IMR-90 (cell line): ENCODE data around the gene ACAT2. TPM values are rescaled to one million over a fixed set of nuclear protein-coding genes. Genes with fewer than 3 reads are reported as not detected.

Source experiments
- ATAC-seq: fragments of 200-7000 bp; cut with Tn5 transposase; 2 replicates; pipeline ENCODE4 v1.9.1; 2020; ENCODE audit warnings: low read depth, mild to moderate bottlenecking, moderate library complexity
- BruUV-seq: library from RNA; stranded (reverse); fragments of 400-500 nt; replicated peaks from 2 replicates; lab custom pipeline; 2021; lab: Mats Ljungman, UMichigan
- CTCF ChIA-PET: fragments of 300-600 bp; formaldehyde crosslinking; extraction: SDS; loops from one replicate; lab custom pipeline; 2021; ENCODE audit warnings: antibody characterized with exemption; lab: Yijun Ruan, JAX
- POLR2A ChIA-PET: fragments of 300-600 bp; sonication (Branson Sonifier 250); formaldehyde crosslinking; loops from one replicate; lab custom pipeline; 2022; ENCODE audit warnings: antibody characterized with exemption; ENCODE audit not compliant: unreplicated experiment; lab: Charles Lee
- DNase-seq: peaks from one replicate; pipeline ENCODE4 v3.0.0; 2013
- H2AFZ ChIP-seq: replicated peaks from 2 replicates; pipeline ENCODE3; 2013; ENCODE audit warnings: low read length, mild to moderate bottlenecking; ENCODE audit not compliant: poor library complexity
- H2AK5ac ChIP-seq: 2 replicates; pipeline ENCODE4 v1.6.1; 2013; ENCODE audit warnings: low read depth, low read length, inconsistent platforms
- H2AK9ac ChIP-seq: replicated peaks from 2 replicates; pipeline ENCODE3; 2013; ENCODE audit warnings: mild to moderate bottlenecking, low read depth, low read length, moderate library complexity; ENCODE audit not compliant: poor library complexity
- H2BK120ac ChIP-seq: 2 replicates; pipeline ENCODE4 v1.6.1; 2013; ENCODE audit warnings: low read depth, low read length, inconsistent platforms
- H2BK15ac ChIP-seq: 3 replicates; pipeline ENCODE4 v1.6.1; 2013; ENCODE audit warnings: low read depth, low read length, inconsistent platforms
- H2BK20ac ChIP-seq: 2 replicates; pipeline ENCODE4 v1.6.1; 2013; ENCODE audit warnings: low read depth, mild to moderate bottlenecking, inconsistent platforms, low read length, moderate library complexity
- H2BK5ac ChIP-seq: 2 replicates; pipeline ENCODE4 v1.6.1; 2013; ENCODE audit warnings: mild to moderate bottlenecking, low read depth, low read length, inconsistent platforms; ENCODE audit not compliant: poor library complexity, severe bottlenecking
- H3K14ac ChIP-seq: replicated peaks from 2 replicates; pipeline ENCODE4 v1.6.1; 2013; ENCODE audit warnings: low read depth, low read length, inconsistent platforms
- H3K18ac ChIP-seq: 2 replicates; pipeline ENCODE4 v1.6.1; 2013; ENCODE audit warnings: low read depth, low read length, control low read depth
- H3K23ac ChIP-seq: 2 replicates; pipeline ENCODE4 v1.6.1; 2013; ENCODE audit warnings: low read depth, low read length, inconsistent platforms
- H3K27ac ChIP-seq: 2 replicates; pipeline ENCODE4 v1.5.1; 2013; ENCODE audit warnings: mild to moderate bottlenecking, control low read depth, low read length; ENCODE audit not compliant: insufficient read depth
- H3K27me3 ChIP-seq: 2 replicates; pipeline ENCODE4 v1.6.1; 2013; ENCODE audit warnings: low read length; ENCODE audit not compliant: control insufficient read depth, insufficient read depth
- H3K36me3 ChIP-seq: 2 replicates; pipeline ENCODE4 v1.6.1; 2013; ENCODE audit warnings: low read length, mixed read lengths; ENCODE audit not compliant: control insufficient read depth, insufficient read depth
- H3K4ac ChIP-seq: 2 replicates; pipeline ENCODE4 v1.6.1; 2013; ENCODE audit warnings: low read depth, low read length, inconsistent platforms
- H3K4me1 ChIP-seq: 2 replicates; pipeline ENCODE4 v1.6.1; 2013; ENCODE audit warnings: low read length, mixed read lengths; ENCODE audit not compliant: control insufficient read depth, insufficient read depth
- H3K4me2 ChIP-seq: 2 replicates; pipeline ENCODE4 v1.6.1; 2013; ENCODE audit warnings: low read depth, mild to moderate bottlenecking, control low read depth, low read length, moderate library complexity
- H3K4me3 ChIP-seq: 2 replicates; pipeline ENCODE4 v1.5.1; 2013; ENCODE audit warnings: low read depth, mild to moderate bottlenecking, control low read depth, low read length, moderate library complexity; ENCODE audit not compliant: insufficient read depth
- H3K56ac ChIP-seq: 2 replicates; pipeline ENCODE4 v1.6.1; 2013; ENCODE audit warnings: low read length, inconsistent platforms; ENCODE audit not compliant: insufficient read depth; ENCODE audit errors: extremely low read depth
- H3K79me1 ChIP-seq, 2 experiments: 2 replicates each; pipeline ENCODE4 v1.6.1; 2013; ENCODE audit warnings: low read length in 2 of 2, inconsistent platforms in 1 of 2, low read depth in 1 of 2
- H3K9ac ChIP-seq: 2 replicates; pipeline ENCODE4 v1.6.1; 2013; ENCODE audit warnings: low read depth, low read length, control low read depth
- H3K9me1 ChIP-seq: 2 replicates; pipeline ENCODE4 v1.6.1; 2013; ENCODE audit warnings: low read length, inconsistent platforms; ENCODE audit not compliant: insufficient read depth
- H3K9me3 ChIP-seq: 2 replicates; pipeline ENCODE4 v1.6.1; 2013; ENCODE audit warnings: low read length; ENCODE audit not compliant: control insufficient read depth, insufficient read depth
- H4K20me1 ChIP-seq: 2 replicates; pipeline ENCODE4 v1.6.1; 2013; ENCODE audit warnings: low read length, inconsistent platforms; ENCODE audit not compliant: insufficient read depth
- H4K5ac ChIP-seq: 2 replicates; pipeline ENCODE4 v1.6.1; 2013; ENCODE audit warnings: mild to moderate bottlenecking, low read depth, low read length, control low read depth
- H4K8ac ChIP-seq, 2 experiments: 2 replicates each; pipeline ENCODE4 v1.6.1; 2013; ENCODE audit warnings: low read depth in 2 of 2, low read length in 2 of 2, control low read depth in 1 of 2, inconsistent platforms in 1 of 2
- H4K91ac ChIP-seq: 2 replicates; pipeline ENCODE4 v1.6.1; 2013; ENCODE audit warnings: low read depth, low read length, inconsistent platforms; ENCODE audit not compliant: insufficient read depth
- CEBPB ChIP-seq: IDR thresholded peaks from 2 replicates; pipeline ENCODE4 v1.6.1; 2012; ENCODE audit warnings: low read depth, low read length, improper control_type of control experiment
- CHD1 ChIP-seq: IDR thresholded peaks from 2 replicates; pipeline ENCODE4 v1.6.1; 2012; ENCODE audit warnings: low read depth, low read length, improper control_type of control experiment
- FOS ChIP-seq: fragments of 150-350 bp; IDR thresholded peaks from 2 replicates; pipeline ENCODE4 v1.6.1; 2016; ENCODE audit warnings: low read depth, low read length
- MAFK ChIP-seq: IDR thresholded peaks from 2 replicates; pipeline ENCODE4 v1.6.1; 2012; ENCODE audit warnings: low read depth, low read length, improper control_type of control experiment
- MAZ ChIP-seq: IDR thresholded peaks from 2 replicates; pipeline ENCODE4 v1.6.1; 2012; ENCODE audit warnings: low read depth, mild to moderate bottlenecking, low read length, improper control_type of control experiment, moderate library complexity, borderline replicate concordance
- NFE2L2 ChIP-seq: fragments of 150-350 bp; IDR thresholded peaks from 2 replicates; pipeline ENCODE4 v1.6.1; 2016; ENCODE audit warnings: low read depth, mild to moderate bottlenecking, low read length
- POLR2A ChIP-seq: IDR thresholded peaks from 2 replicates; pipeline ENCODE4 v1.6.1; 2012; ENCODE audit warnings: mild to moderate bottlenecking, low read depth, low read length
- RAD21 ChIP-seq: IDR thresholded peaks from 2 replicates; pipeline ENCODE4 v1.6.1; 2012; ENCODE audit warnings: low read length, improper control_type of control experiment
- RCOR1 ChIP-seq: IDR thresholded peaks from 2 replicates; pipeline ENCODE4 v1.6.1; 2012; ENCODE audit warnings: mild to moderate bottlenecking, low read length, improper control_type of control experiment; ENCODE audit not compliant: insufficient replicate concordance
- RFX5 ChIP-seq: IDR thresholded peaks from 2 replicates; pipeline ENCODE4 v1.8.0; 2012; ENCODE audit warnings: low read depth, mild to moderate bottlenecking, low read length, moderate library complexity
- SMC3 ChIP-seq: fragments of 150-350 bp; IDR thresholded peaks from 2 replicates; pipeline ENCODE4 v1.6.1; 2016; ENCODE audit warnings: low read depth, mild to moderate bottlenecking, antibody characterized with exemption, low read length, moderate library complexity
- dilution Hi-C: fragments of 300-500 bp; cut with HindIII; formaldehyde crosslinking; loops from one replicate; pipeline ENCODE4 v1.14.3; 2018; ENCODE audit warnings: low sequenced_read_pairs; ENCODE audit not compliant: unreplicated experiment
- in situ Hi-C: fragments of 300-500 bp; cut with MboI; formaldehyde crosslinking; loops from 3 replicates; pipeline ENCODE4 v1.14.3; 2019; ENCODE audit warnings: low sequenced_read_pairs, inconsistent platforms, mixed read lengths
- intact Hi-C: fragments of 100-400 bp; cut with micrococcal nuclease; formaldehyde crosslinking; loops from 2 replicates; pipeline ENCODE4 v1.10.0; 2022
- polyA plus RNA-seq, 3 experiments: library from polyadenylated mRNA; depleted of rRNA; stranded (reverse); fragments of >200 nt; gene quantifications; 2 replicates each; pipeline ENCODE4 v1.2.3, GENCODE V29; 2012; ENCODE audit warnings: low replicate concordance in 1 of 3
- total RNA-seq: library from RNA; depleted of rRNA; stranded (reverse); fragments of >200 nt; gene quantifications from 2 replicates; pipeline ENCODE4 v1.2.3, GENCODE V29; 2012
- TF ChIP-seq, protein P1 (sequence below): fragments of 150-350 bp; IDR thresholded peaks from 2 replicates; pipeline ENCODE4 v1.6.1; 2016; ENCODE audit warnings: low read depth, mild to moderate bottlenecking, low read length, moderate library complexity, borderline replicate concordance
- TF ChIP-seq, protein P2 (sequence below): fragments of 150-350 bp; IDR thresholded peaks from 2 replicates; pipeline ENCODE4 v1.6.1; 2017; ENCODE audit warnings: mild to moderate bottlenecking, antibody characterized with exemption, low read length, low read depth
- TF ChIP-seq, protein P3 (sequence below): conservative IDR thresholded peaks from 2 replicates; pipeline ENCODE4 v1.5.1; 2012; ENCODE audit warnings: mild to moderate bottlenecking, low read depth, low read length, improper control_type of control experiment

ACAT2 gene
- total and polyA plus RNA-seq, 2 of the 4 experiments (the other 2 are of a cell fraction) = 30.5 to 45.2 TPM

DNA sequence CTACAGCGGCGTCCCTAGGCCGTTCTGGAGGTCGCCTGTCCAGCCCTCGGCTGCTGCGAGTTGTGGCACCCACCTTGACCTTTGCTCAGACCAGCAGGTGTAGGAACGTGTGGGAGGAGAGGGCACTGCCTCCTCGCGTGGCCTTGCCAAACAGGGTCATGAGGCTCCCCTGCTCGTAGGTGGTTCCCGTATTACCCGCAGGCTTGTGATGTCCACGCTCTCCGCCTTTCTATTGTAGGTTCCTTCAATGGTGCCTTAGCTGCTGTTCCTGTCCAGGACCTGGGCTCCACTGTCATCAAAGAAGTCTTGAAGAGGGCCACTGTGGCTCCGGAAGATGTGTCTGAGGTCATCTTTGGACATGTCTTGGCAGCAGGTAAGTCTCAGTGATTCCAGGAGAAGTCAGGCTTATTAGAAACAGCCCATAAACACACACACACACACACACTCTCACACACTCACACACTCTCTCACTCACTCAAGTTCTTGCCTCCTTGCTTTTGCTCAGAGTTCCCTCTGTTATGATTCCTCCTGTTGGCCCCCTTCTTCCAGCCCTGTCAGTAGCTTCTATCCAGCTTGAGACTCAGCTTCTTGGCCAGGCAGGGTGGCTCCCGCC, 942 bp downstream of the ACAT2 start (continued):
- no peak for TF ChIP-seq RFX5
- no peak for TF ChIP-seq FOS
- no peak for TF ChIP-seq MAFK

DNA sequence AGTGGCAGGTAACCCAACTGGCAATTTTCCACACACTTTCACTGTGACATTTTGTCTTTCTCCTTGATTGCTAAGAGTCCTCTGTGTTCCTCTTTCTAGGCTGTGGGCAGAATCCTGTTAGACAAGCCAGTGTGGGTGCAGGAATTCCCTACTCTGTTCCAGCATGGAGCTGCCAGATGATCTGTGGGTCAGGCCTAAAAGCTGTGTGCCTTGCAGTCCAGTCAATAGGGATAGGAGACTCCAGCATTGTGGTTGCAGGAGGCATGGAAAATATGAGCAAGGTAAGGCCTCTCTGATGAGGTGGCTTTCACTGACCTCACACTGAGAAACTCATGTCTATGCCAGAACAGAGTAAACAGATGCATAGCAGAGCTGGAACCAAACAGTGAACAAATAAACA, 5.1 kb downstream of the ACAT2 start:
- H4K20me1 ChIP-seq = no peaks in the 10 kb centered on the region
- no peak overlapping the region for H3K9ac ChIP-seq
- no peak overlapping the region for H3K4me2 ChIP-seq
- dilution Hi-C loops (no loop called here), in situ Hi-C loops (loop anchor here (10.0 kb wide), 1 partner anchor 72 kb away; the partner anchor contains the start of gene SOD2), intact Hi-C loops (no loop called here)
- H3K9me1 ChIP-seq = peaks cover 7% of the 10 kb centered on the region
- no peak overlapping the region for H3K18ac ChIP-seq
- H4K5ac ChIP-seq = no peak overlapping the region
- H3K4me3 ChIP-seq = no peak overlapping the region
- no peak overlapping the region for H2BK120ac ChIP-seq
- no peak overlapping the region for H4K91ac ChIP-seq
- H2BK20ac ChIP-seq = no peak overlapping the region
- no peak overlapping the region; the same call in 1 of the 2 replicates for H3K14ac ChIP-seq
- no peak overlapping the region for H4K8ac ChIP-seq
- H3K4ac ChIP-seq = no peak overlapping the region
- CTCF ChIA-PET = no interaction called here
- H3K9me3 ChIP-seq = no peaks in the 10 kb centered on the region
- H3K27me3 ChIP-seq = no peaks in the 10 kb centered on the region
- DNase-seq (peak; percentile 72), ATAC-seq (peak; percentile 8; the same call in 1 of the 2 replicates)
- H2BK5ac ChIP-seq = no peak overlapping the region
- peaks cover 7% of the 10 kb centered on the region for H3K4me1 ChIP-seq
- no peak overlapping the region for H2AK9ac ChIP-seq
- POLR2A ChIA-PET = no interaction called here
- no peak overlapping the region for H2AFZ ChIP-seq
- no peak overlapping the region for H3K27ac ChIP-seq
- H3K36me3 ChIP-seq = peaks cover 27% of the 10 kb centered on the region
- no peak overlapping the region for H3K23ac ChIP-seq
- BruUV-seq = no TSS peak
- H2BK15ac ChIP-seq = no peak overlapping the region
- H3K56ac ChIP-seq = no peak overlapping the region
- H3K79me1 ChIP-seq = peaks cover 0 to 13% of the 10 kb centered on the region in 2 experiments
- H2AK5ac ChIP-seq = no peak overlapping the region
- TF ChIP-seq FOS (no peak), RAD21 (no peak), MAZ (no peak), CEBPB (no peak), NFE2L2 (no peak), MAFK (no peak), RFX5 (no peak), POLR2A (no peak), SMC3 (no peak), CHD1 (no peak), RCOR1 (no peak)
- TF ChIP-seq, protein P1, sequence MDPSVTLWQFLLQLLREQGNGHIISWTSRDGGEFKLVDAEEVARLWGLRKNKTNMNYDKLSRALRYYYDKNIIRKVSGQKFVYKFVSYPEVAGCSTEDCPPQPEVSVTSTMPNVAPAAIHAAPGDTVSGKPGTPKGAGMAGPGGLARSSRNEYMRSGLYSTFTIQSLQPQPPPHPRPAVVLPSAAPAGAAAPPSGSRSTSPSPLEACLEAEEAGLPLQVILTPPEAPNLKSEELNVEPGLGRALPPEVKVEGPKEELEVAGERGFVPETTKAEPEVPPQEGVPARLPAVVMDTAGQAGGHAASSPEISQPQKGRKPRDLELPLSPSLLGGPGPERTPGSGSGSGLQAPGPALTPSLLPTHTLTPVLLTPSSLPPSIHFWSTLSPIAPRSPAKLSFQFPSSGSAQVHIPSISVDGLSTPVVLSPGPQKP = no peak
- TF ChIP-seq, protein P2, sequence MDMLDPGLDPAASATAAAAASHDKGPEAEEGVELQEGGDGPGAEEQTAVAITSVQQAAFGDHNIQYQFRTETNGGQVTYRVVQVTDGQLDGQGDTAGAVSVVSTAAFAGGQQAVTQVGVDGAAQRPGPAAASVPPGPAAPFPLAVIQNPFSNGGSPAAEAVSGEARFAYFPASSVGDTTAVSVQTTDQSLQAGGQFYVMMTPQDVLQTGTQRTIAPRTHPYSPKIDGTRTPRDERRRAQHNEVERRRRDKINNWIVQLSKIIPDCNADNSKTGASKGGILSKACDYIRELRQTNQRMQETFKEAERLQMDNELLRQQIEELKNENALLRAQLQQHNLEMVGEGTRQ = no peak
- TF ChIP-seq, protein P3, sequence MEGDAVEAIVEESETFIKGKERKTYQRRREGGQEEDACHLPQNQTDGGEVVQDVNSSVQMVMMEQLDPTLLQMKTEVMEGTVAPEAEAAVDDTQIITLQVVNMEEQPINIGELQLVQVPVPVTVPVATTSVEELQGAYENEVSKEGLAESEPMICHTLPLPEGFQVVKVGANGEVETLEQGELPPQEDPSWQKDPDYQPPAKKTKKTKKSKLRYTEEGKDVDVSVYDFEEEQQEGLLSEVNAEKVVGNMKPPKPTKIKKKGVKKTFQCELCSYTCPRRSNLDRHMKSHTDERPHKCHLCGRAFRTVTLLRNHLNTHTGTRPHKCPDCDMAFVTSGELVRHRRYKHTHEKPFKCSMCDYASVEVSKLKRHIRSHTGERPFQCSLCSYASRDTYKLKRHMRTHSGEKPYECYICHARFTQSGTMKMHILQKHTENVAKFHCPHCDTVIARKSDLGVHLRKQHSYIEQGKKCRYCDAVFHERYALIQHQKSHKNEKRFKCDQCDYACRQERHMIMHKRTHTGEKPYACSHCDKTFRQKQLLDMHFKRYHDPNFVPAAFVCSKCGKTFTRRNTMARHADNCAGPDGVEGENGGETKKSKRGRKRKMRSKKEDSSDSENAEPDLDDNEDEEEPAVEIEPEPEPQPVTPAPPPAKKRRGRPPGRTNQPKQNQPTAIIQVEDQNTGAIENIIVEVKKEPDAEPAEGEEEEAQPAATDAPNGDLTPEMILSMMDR = no peak
